GM20431 (cell line): ENCODE measurements around the gene ANKS1B.
"Not testable (repeated sequence)": the region's sequence is repeated elsewhere in the genome, so short reads cannot be mapped to it uniquely, and the experiment has no call there.

Experiments
- in situ Hi-C: fragments of 300-500 bp; cut with MseI, MboI; formaldehyde crosslinking; loops from one replicate; pipeline ENCODE4 v1.15.0; 2020; ENCODE audit warnings: low sequenced_read_pairs; ENCODE audit not compliant: unreplicated experiment

ANKS1B gene

DNA sequence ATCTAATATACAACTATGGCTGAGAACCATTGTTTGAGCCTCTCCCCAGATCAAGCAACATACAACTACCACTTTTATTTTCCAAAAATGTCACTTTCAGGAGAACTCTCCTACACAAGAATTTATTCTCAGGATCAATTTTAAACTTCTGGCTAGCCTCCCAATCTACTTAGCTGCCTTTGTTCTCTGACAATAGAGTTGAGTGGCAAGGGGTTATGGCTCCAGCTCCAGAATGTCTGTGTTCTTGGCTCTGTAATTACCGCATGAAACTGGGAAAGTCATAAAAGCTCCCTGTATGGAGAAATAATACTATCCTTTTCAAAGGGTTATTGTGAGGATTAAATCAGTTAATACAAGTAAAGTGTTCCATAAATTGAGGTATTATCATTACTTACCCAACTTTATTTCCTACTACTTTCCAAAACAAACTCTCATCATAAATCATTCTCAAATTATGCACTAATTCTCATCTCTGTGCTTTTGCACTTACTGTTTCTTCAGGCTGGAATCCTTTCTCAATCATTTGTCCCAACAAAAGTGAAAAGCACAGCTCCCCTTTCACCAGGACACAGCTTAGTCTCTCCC lies 215.2 kb downstream of the ANKS1B start:
- in situ Hi-C loops: no loop called here

- in situ Hi-C loops: no loop called here
These were observed 216.0 kb downstream of the ANKS1B start for GRCh38 chr12:99768758-99769157.

GRCh38 chr12:99767809-99768208 lies 216.9 kb downstream of the ANKS1B start:
- in situ Hi-C loops: no loop called here

GRCh38 chr12:99766408-99766807 lies 218.3 kb downstream of the ANKS1B start:
- in situ Hi-C loops: no loop called here

GRCh38 chr12:99765469-99766114 lies 219.1 kb downstream of the ANKS1B start:
- in situ Hi-C loops: no loop called here

DNA sequence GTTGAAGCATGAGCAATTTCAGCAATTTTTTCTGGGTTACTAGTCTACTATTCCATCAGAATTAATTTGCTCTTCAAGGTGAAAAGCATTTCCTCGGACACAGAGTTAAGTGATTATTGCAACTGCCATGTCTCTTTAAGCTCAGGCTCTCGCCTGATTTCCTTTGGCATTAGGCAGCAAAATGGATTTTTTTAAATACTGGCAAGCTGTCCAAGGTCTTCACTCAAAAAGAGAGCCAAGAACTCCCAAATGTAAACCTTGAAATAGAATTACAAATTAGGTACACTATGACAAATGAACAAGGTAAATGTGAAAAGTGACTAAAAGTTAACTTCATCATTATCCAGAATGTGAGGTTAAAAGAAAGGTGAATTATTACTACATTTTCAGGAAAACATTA lies 225.3 kb downstream of the ANKS1B start:
- in situ Hi-C loops: no loop called here

GRCh38 chr12:99758997-99759396 lies 225.7 kb downstream of the ANKS1B start:
- in situ Hi-C loops: no loop called here

- in situ Hi-C loops: no loop called here
These were observed 232.0 kb downstream of the ANKS1B start for GRCh38 chr12:99752740-99753139.

- in situ Hi-C loops: no loop called here
These were observed 238.2 kb downstream of the ANKS1B start for GRCh38 chr12:99746538-99746937.

DNA sequence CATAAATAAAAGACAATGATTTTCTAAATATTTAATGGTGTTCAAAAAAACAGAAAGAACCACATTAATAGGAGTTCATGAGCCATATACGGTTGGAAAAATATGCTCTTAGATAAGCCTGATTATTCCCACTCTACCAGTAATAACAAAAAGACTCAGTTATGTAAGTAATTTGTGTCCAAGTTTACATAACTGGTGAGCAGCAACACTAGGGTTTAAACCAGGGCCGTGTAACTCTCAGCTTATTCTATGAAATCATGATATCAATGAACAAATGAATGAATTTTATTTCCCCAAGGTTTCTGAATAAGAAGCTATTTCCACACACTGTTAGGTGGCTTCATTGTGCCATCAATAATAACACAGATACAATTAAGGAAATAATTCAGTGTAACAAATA lies 238.8 kb downstream of the ANKS1B start:
- in situ Hi-C loops: no loop called here

GRCh38 chr12:99745121-99745520 lies 239.6 kb downstream of the ANKS1B start:
- in situ Hi-C loops: no loop called here

DNA sequence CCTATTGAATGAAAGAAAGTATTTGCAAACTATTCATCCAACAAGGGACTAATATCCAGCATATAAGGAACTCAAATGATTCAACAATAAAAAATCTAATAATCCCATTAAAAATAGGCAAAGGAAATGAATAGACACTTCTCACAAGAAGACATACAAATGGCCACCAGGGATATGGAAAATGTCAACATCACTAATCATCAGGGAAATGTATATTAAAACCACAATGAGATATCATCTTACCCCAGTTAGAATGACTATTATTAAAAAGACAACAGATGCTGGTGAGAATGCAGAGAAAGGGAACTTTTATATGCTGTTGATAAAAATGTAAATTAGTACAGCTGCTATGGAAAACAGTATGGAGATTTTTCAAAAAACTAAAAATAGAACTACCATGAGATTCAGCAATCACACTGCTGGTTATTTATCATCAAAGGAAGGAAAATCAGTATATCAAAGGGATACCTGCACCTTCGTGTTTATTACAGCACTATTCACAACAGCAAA lies 247.9 kb downstream of the ANKS1B start:
- in situ Hi-C loops: no loop called here

GRCh38 chr12:99732131-99732530 lies 252.6 kb downstream of the ANKS1B start:
- in situ Hi-C loops: no loop called here

- in situ Hi-C loops: no loop called here
These were observed 261.8 kb downstream of the ANKS1B start for GRCh38 chr12:99722690-99723486.

- in situ Hi-C loops: no loop called here
These were observed 262.9 kb downstream of the ANKS1B start for GRCh38 chr12:99721715-99722275.

DNA sequence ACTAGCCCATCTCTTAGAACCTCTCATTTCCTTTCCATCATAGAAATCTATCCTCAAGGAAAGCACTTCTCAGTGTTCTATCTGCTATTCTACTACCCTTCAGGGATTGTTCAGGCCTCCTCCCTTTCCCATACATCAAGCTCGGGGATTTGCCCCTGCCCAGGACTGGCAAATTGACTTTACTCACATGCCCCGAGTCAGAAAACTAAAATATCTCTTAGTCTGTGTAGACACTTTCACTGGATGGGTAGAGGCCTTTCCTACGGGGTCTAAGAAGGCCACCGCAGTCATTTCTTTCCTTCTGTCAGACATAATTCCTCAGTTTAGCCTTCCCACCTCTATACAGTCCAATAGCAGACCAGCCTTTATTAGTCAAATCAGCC lies 264.7 kb downstream of the ANKS1B start:
- in situ Hi-C loops: not testable (repeated sequence)

- in situ Hi-C loops: not testable (repeated sequence)
These were observed 265.2 kb downstream of the ANKS1B start for GRCh38 chr12:99719411-99720082.

DNA sequence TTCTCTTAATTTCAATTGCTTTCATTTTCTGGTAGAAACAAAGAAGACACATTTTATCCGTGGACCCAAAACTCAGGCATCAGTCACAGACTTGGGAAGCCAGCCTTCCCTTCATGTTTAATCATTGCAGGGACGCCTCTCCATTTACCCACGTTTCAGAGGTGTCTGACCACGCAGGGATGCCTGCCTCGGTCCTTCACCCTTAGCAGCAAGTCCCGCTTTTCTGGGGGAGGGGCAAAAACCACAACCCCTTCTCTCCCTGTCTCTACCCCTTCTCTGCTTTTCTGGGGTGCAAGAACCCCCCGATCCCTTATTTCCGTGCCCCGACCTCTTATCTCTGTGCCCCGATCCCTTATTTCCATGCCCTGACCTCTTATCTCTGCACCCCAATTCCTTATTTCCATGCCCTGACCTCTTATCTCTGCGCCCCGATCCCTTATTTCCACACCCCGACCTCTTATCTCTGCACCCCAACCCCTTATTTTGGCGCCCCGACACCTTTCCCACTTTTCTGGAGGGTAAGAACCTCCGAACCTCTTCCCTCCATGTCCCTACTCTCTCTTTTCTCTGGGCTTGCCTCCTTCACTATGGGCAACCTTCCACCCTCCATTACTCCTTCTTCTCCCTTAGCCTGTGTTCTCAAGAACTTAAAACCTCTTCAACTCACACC lies 268.8 kb downstream of the ANKS1B start:
- in situ Hi-C loops: not testable (repeated sequence)

DNA sequence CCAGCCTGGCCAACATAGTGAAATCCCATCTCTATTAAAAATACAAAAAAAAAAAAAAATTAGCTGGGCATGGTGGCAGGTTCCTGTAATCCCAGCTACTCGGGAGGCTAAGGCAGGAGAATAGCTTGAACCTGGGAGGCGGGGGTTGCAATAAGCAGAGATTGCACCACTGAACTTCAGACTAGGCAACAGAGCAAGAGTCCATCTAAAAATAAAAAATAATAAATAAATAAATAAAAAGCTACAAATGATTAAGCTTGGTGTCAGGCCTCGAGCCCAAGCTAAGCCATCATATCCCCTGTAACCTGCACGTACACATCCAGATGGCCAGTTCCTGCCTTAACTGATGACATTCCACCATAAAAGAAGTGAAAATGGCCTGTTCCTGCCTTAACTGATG lies 269.8 kb downstream of the ANKS1B start:
- in situ Hi-C loops: not testable (repeated sequence)
